H1 (cell line): ENCODE results near the gene EIF4EBP2. TPM values are rescaled to one million over a fixed set of nuclear protein-coding genes. Genes with fewer than 3 reads are reported as not detected.

ENCODE experiments used
- BRCA1 ChIP-seq: IDR thresholded peaks from 2 replicates; pipeline ENCODE4 v1.6.1; 2012; ENCODE audit warnings: low read depth, low read length, improper control_type of control experiment
- CBX8 ChIP-seq: fragments of 300-800, 300-1000 bp; sonication (generic); IDR thresholded peaks from 2 replicates; pipeline ENCODE4 v1.7.1; 2016; ENCODE audit warnings: low read depth, low read length, borderline replicate concordance
- CTCF ChIP-seq, 3 experiments: IDR thresholded peaks; 1 replicate in 2 of 3; 2 replicates in 1 of 3; pipeline versions ENCODE4 v1.5.1 to v1.6.1; 2011; ENCODE audit warnings: low read length in 3 of 3, mild to moderate bottlenecking in 3 of 3, inconsistent platforms in 2 of 3, low read depth in 1 of 3, moderate library complexity in 1 of 3; ENCODE audit not compliant: insufficient read depth in 1 of 3; ENCODE audit errors: control extremely low read depth in 1 of 3
- EP300 ChIP-seq, 2 experiments: IDR thresholded peaks; 1 replicate in 1 of 2; 2 replicates in 1 of 2; pipeline ENCODE4 v1.6.1; 2011 to 2012; ENCODE audit warnings: low read depth in 2 of 2, low read length in 2 of 2, mild to moderate bottlenecking in 2 of 2, borderline replicate concordance in 1 of 2, inconsistent platforms in 1 of 2, moderate library complexity in 1 of 2
- SIN3A ChIP-seq, 2 experiments: IDR thresholded peaks in 1 of 2; conservative IDR thresholded peaks in 1 of 2; 2 replicates each; pipeline ENCODE4 v1.6.1; 2011 to 2012; ENCODE audit warnings: low read length in 2 of 2, improper control_type of control experiment in 1 of 2, low read depth in 1 of 2, mild to moderate bottlenecking in 1 of 2
- SP1 ChIP-seq: IDR thresholded peaks from 2 replicates; pipeline ENCODE4 v1.6.1; 2011; ENCODE audit warnings: low read depth, low read length
- TCF12 ChIP-seq: IDR thresholded peaks from 2 replicates; pipeline ENCODE4 v1.6.1; 2011; ENCODE audit warnings: low read depth, mild to moderate bottlenecking, low read length
- YY1 ChIP-seq: IDR thresholded peaks from 2 replicates; pipeline ENCODE4 v1.6.1; 2011; ENCODE audit warnings: low read depth, mild to moderate bottlenecking, low read length
- polyA plus RNA-seq, 7 experiments: library from polyadenylated mRNA; depleted of rRNA in 3 of 7; stranded (reverse) in 5 of 7; unstranded in 2 of 7; fragments of >200 nt in 5 of 7; fragments of 200-250 nt in 2 of 7; gene quantifications; 1 replicate in 5 of 7; 2 replicates in 1 of 7; 4 replicates in 1 of 7; pipeline versions ENCODE4 v1.2.1 to v1.2.3, GENCODE V29; 2011 to 2013; ENCODE audit warnings: missing spikeins in 2 of 7, mixed read lengths in 2 of 7
- total RNA-seq: library from RNA; stranded (reverse); fragmentation: NEBNext Ultra II Directional; extraction: Animal tissue kit (Norgen Biotek cat#: 25700); gene quantifications from 2 replicates; pipeline ENCODE4 v1.2.1, GENCODE V29; 2021
- TF ChIP-seq, protein P1 (sequence below): IDR thresholded peaks from 2 replicates; pipeline ENCODE4 v1.6.1; 2012; ENCODE audit warnings: inconsistent platforms

Gene EIF4EBP2
- total and polyA plus RNA-seq, 2 of the 8 experiments (the other 6 are each of a cell fraction or from before 2014, with no cell fraction given), result 55.3 to 144 TPM

- no peak for TF ChIP-seq CBX8
- no peak for TF ChIP-seq SIN3A (conservative IDR thresholded peaks at IDR 0.05 in 1 of 2, IDR thresholded peaks at IDR 0.05 in 1 of 2; ENCODE audit: low read depth in 1 of 2, low read length in 2 of 2)
- TF ChIP-seq SP1, result no peak
- TF ChIP-seq EP300 (IDR thresholded peaks at IDR 0.05; ENCODE audit: borderline replicate concordance in 1 of 2, low read depth in 2 of 2, low read length in 2 of 2), result peak in 1 of 2 experiments; percentile 15; a peak in 1 of 3 replicates
- TF ChIP-seq YY1, result no peak
- no peak for TF ChIP-seq BRCA1
- TF ChIP-seq, protein P1, sequence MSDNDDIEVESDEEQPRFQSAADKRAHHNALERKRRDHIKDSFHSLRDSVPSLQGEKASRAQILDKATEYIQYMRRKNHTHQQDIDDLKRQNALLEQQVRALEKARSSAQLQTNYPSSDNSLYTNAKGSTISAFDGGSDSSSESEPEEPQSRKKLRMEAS, result no peak
- peak; percentile 92 for TF ChIP-seq TCF12
- TF ChIP-seq CTCF (IDR thresholded peaks at IDR 0.05; ENCODE audit: control extremely low read depth in 1 of 3, insufficient read depth in 1 of 3, low read depth in 1 of 3, low read length in 3 of 3), result no peak
Observed at GRCh38 chr10:70442332-70442988, 38.5 kb downstream of the EIF4EBP2 start (continued).
